Mesothelial cell of epicardium (in vitro differentiated cells): ENCODE data around the gene SIGLEC6. TPM values are rescaled to one million over a fixed set of nuclear protein-coding genes. Genes with fewer than 3 reads are reported as not detected.

ENCODE experiments used
- DNase-seq, 2 experiments: peaks; one replicate each; pipeline ENCODE4 v3.0.0; 2021; ENCODE audit warnings: low spot score in 2 of 2; ENCODE audit not compliant: unreplicated experiment in 2 of 2
- H3K27ac Mint-ChIP-seq: 2 replicates; pipeline ENCODE4 v1.8.0; 2021; ENCODE audit warnings: mixed read lengths
- H3K27me3 Mint-ChIP-seq: 2 replicates; pipeline ENCODE4 v1.8.0; 2021; ENCODE audit warnings: low read depth, mixed read lengths
- H3K36me3 Mint-ChIP-seq: 2 replicates; pipeline ENCODE4 v1.8.0; 2021; ENCODE audit warnings: mixed read lengths
- H3K4me1 Mint-ChIP-seq: 2 replicates; pipeline ENCODE4 v1.8.0; 2021; ENCODE audit warnings: mixed read lengths
- H3K4me3 Mint-ChIP-seq: 2 replicates; pipeline ENCODE4 v1.8.0; 2021; ENCODE audit warnings: mild to moderate bottlenecking, moderate library complexity, mixed read lengths
- H3K9me3 Mint-ChIP-seq: 2 replicates; pipeline ENCODE4 v1.8.0; 2021; ENCODE audit warnings: mixed read lengths
- total RNA-seq: library from RNA; stranded (reverse); gene quantifications from 3 replicates; pipeline ENCODE4 v1.2.1, GENCODE V29; 2021
- TF ChIP-seq, protein P1 (sequence below): fragments of 200-600 bp; sonication (generic); IDR thresholded peaks from one replicate; pipeline ENCODE4 v1.5.0; 2021; ENCODE audit warnings: antibody characterized with exemption; ENCODE audit not compliant: unreplicated experiment

SIGLEC6 gene
- total RNA-seq, 1 donor from 2014 or later = not detected

DNA sequence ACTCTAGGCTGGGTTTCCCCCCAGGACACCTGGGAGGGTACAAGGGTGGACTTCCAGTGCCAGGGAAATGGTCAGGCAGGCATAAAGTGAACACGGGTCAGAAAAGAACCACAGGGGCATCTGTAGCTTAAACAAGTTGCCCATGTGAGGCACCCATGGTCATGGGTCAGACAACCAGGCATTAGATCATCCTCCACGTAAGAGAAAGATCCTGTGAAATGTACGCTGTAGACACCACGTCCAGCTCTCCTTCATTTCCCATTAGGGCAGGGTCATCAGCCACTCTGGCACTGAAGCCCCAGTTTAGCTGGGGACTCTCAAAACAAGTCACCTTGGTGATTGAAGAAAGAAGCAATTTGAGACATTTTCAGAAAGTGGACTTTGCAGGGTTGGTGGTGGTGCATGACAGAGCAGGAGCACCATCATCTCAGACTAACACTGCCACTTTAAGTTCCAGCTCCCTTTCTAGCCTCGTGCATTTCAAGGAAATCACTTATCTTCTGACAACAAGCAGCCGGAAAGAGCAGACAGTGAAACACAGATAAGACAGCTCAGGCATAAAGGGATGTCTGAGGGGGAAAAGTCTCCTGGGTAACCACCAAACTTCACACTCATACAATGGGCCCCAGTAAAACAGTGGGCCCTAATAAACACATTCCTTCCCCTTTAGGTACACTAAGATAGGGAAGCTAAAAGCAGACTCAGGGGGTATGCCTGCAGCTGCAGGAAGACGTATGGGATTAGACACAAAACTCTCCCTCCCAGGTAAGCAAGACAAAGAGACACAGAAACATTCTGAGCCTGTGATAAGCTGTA, 16.1 kb upstream of the SIGLEC6 start:
- Mint-ChIP-seq H3K36me3 (no peaks in the 10 kb centered on the region), H3K27me3 (no peaks in the 10 kb centered on the region), H3K9me3 (peaks cover 46% of the 10 kb centered on the region), H3K4me3 (no peak overlapping the region), H3K4me1 (no peaks in the 10 kb centered on the region), H3K27ac (no peak overlapping the region)
- TF ChIP-seq, protein P1, sequence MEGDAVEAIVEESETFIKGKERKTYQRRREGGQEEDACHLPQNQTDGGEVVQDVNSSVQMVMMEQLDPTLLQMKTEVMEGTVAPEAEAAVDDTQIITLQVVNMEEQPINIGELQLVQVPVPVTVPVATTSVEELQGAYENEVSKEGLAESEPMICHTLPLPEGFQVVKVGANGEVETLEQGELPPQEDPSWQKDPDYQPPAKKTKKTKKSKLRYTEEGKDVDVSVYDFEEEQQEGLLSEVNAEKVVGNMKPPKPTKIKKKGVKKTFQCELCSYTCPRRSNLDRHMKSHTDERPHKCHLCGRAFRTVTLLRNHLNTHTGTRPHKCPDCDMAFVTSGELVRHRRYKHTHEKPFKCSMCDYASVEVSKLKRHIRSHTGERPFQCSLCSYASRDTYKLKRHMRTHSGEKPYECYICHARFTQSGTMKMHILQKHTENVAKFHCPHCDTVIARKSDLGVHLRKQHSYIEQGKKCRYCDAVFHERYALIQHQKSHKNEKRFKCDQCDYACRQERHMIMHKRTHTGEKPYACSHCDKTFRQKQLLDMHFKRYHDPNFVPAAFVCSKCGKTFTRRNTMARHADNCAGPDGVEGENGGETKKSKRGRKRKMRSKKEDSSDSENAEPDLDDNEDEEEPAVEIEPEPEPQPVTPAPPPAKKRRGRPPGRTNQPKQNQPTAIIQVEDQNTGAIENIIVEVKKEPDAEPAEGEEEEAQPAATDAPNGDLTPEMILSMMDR = no peak
- DNase-seq = no peak

DNA sequence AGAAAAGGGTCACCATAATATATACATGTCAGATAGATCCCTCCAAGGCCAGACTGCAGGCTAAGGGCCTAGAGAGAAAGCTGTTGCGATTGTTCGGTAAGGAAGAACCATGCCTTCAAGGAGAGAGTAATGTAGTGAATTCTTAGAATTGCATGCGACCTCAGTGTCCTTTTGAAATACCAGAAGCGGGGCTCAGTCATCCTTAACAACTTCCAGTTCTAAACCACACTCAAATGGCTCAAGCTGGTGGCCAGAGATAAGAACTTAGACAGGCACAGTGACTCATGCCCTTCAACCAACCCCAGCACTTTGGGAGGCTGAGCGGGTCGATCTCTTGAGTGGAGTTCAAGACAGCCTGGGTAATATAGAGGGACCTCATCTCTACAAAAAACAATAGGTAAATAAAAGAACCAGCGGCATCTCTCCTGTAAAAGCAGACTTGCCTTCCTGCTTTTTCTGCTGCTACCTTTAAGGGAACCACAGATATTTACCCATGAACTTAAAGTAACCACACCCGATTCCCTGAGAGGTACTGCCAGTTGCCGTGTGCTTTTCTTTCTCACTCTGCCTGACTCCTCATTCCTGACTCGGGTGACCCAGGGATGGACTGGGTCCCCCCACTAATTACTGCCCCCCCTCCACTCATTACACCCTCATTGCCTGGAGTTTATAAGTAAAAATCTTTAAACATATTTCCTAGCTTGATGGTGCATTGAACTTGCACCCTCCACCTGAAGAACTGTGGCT, 15.4 kb upstream of the SIGLEC6 start:
- H3K9me3 Mint-ChIP-seq = peaks cover 50% of the 10 kb centered on the region
- TF ChIP-seq, protein P1 = no peak
- H3K27me3 Mint-ChIP-seq = no peaks in the 10 kb centered on the region
- no peak overlapping the region for H3K4me3 Mint-ChIP-seq
- no peaks in the 10 kb centered on the region for H3K4me1 Mint-ChIP-seq
- DNase-seq = no peak
- H3K36me3 Mint-ChIP-seq = no peaks in the 10 kb centered on the region
- no peak overlapping the region for H3K27ac Mint-ChIP-seq

DNA sequence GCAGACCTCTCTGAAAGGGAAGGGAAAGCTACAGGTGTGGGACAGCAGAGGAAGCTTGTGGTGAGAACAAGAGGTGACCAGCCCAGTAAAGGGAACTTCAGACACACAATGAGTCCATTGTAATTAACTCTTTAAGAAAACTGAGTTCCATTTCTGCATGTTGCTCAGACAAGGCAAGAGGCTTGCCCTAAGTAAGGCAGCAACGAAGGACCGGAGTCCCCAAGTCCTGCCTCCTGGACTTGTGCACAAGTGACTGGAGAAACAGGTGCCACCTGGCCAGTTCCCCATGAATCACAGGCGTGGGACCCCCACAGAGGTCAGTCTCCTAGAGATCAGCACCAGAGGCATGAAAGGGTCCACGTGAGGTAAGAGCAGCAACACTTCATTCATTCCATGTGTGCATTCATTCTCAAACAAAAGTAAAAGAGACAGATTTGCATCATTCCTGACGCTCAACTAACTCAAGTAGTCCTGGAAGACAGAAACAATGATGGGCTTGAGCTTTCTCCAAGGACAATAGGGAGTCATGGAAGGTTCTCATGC, 14.7 kb upstream of the SIGLEC6 start:
- Mint-ChIP-seq H3K27ac (no peak overlapping the region), H3K36me3 (no peaks in the 10 kb centered on the region), H3K9me3 (peaks cover 50% of the 10 kb centered on the region), H3K27me3 (no peaks in the 10 kb centered on the region), H3K4me3 (no peak overlapping the region), H3K4me1 (no peaks in the 10 kb centered on the region)
- DNase-seq = peak in 1 of 2 experiments; percentile 21
- TF ChIP-seq, protein P1 = no peak

DNA sequence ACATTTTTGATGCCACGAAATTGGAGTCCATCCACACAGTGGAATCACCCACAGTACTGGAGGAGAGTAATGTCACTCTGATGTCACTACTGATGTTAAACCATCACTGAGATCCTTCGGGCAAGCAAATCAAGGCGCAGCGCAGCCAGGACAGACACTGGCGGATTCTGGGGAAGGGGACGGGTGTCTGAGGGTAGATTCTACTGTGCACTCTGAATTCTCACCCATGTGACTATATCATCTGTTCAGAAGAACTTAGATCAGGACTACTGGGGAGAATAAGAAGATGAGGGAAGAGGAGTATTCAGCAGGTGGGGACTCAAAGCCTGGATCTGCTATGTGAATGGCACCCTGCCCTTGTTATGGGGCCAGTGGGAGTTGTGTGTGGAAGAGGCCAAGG, 12.6 kb upstream of the SIGLEC6 start:
- no peak for DNase-seq
- peaks cover 60% of the 10 kb centered on the region for H3K9me3 Mint-ChIP-seq
- H3K4me3 Mint-ChIP-seq = no peak overlapping the region
- no peaks in the 10 kb centered on the region for H3K36me3 Mint-ChIP-seq
- TF ChIP-seq, protein P1 = no peak
- H3K27me3 Mint-ChIP-seq = no peaks in the 10 kb centered on the region
- H3K4me1 Mint-ChIP-seq = no peaks in the 10 kb centered on the region
- H3K27ac Mint-ChIP-seq = no peak overlapping the region

DNA sequence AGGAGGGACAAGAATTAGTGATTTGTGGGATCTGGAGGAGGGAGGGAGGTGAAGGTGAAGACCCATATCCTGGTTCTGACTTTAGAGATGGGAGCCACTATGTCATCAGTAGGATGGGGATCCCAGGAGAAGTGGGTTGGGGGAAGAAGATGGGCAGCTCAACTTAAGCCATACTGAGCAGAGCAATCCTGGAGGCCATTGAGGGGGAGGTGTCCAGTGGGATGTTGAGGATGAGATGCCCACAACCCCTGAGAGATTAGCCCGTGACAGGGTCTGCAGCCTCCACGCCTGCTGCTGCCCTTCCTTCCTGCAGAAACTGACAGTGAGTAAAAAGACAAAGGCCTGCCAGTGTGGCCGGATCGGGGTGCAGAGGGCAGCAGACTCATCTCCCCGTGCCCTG, 11.2 kb upstream of the SIGLEC6 start:
- no peak overlapping the region for H3K27ac Mint-ChIP-seq
- TF ChIP-seq, protein P1 = no peak
- no peaks in the 10 kb centered on the region for H3K4me1 Mint-ChIP-seq
- DNase-seq = peak in 1 of 2 experiments; percentile 24
- no peaks in the 10 kb centered on the region for H3K36me3 Mint-ChIP-seq
- peaks cover 62% of the 10 kb centered on the region for H3K9me3 Mint-ChIP-seq
- H3K27me3 Mint-ChIP-seq = no peaks in the 10 kb centered on the region
- no peak overlapping the region for H3K4me3 Mint-ChIP-seq
